Measurements from ENCODE around the gene MT1HL1.

DNA sequence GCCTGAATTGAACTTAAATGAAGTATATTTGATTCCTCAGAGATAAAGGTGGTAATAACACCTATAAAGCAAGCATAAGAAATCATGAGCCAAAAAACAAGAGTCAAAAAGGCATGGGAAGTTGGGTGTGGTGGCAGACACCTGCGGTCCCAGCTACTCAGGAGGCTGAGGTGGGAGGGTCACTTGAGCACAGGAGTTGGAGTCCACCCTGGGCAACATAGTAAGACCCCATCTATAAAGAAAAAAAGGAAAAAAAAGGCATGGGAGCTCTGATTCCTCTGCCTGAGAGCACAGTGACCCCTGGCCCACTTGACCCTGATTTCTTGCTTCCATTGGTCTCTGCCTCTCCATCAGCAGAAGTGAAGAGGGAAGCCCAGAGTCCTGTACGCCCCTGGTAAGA, 40.3 kb downstream of the MT1HL1 start:
- TF ChIP-seq, protein P1, sequence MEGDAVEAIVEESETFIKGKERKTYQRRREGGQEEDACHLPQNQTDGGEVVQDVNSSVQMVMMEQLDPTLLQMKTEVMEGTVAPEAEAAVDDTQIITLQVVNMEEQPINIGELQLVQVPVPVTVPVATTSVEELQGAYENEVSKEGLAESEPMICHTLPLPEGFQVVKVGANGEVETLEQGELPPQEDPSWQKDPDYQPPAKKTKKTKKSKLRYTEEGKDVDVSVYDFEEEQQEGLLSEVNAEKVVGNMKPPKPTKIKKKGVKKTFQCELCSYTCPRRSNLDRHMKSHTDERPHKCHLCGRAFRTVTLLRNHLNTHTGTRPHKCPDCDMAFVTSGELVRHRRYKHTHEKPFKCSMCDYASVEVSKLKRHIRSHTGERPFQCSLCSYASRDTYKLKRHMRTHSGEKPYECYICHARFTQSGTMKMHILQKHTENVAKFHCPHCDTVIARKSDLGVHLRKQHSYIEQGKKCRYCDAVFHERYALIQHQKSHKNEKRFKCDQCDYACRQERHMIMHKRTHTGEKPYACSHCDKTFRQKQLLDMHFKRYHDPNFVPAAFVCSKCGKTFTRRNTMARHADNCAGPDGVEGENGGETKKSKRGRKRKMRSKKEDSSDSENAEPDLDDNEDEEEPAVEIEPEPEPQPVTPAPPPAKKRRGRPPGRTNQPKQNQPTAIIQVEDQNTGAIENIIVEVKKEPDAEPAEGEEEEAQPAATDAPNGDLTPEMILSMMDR (IDR thresholded peaks at IDR 0.05; ENCODE audit: insufficient read depth, low read length) = no peak
- TF ChIP-seq SPI1 (IDR thresholded peaks at IDR 0.05; ENCODE audit: borderline replicate concordance, low read depth) = no peak
- TF ChIP-seq, protein P2, sequence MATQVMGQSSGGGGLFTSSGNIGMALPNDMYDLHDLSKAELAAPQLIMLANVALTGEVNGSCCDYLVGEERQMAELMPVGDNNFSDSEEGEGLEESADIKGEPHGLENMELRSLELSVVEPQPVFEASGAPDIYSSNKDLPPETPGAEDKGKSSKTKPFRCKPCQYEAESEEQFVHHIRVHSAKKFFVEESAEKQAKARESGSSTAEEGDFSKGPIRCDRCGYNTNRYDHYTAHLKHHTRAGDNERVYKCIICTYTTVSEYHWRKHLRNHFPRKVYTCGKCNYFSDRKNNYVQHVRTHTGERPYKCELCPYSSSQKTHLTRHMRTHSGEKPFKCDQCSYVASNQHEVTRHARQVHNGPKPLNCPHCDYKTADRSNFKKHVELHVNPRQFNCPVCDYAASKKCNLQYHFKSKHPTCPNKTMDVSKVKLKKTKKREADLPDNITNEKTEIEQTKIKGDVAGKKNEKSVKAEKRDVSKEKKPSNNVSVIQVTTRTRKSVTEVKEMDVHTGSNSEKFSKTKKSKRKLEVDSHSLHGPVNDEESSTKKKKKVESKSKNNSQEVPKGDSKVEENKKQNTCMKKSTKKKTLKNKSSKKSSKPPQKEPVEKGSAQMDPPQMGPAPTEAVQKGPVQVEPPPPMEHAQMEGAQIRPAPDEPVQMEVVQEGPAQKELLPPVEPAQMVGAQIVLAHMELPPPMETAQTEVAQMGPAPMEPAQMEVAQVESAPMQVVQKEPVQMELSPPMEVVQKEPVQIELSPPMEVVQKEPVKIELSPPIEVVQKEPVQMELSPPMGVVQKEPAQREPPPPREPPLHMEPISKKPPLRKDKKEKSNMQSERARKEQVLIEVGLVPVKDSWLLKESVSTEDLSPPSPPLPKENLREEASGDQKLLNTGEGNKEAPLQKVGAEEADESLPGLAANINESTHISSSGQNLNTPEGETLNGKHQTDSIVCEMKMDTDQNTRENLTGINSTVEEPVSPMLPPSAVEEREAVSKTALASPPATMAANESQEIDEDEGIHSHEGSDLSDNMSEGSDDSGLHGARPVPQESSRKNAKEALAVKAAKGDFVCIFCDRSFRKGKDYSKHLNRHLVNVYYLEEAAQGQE (IDR thresholded peaks at IDR 0.05; ENCODE audit: insufficient replicate concordance, low read depth) = no peak
- TF ChIP-seq GABPA (IDR thresholded peaks at IDR 0.05; ENCODE audit: low read depth) = no peak
